ENCODE data around the gene SSTR5.

The SSTR5 gene

DNA sequence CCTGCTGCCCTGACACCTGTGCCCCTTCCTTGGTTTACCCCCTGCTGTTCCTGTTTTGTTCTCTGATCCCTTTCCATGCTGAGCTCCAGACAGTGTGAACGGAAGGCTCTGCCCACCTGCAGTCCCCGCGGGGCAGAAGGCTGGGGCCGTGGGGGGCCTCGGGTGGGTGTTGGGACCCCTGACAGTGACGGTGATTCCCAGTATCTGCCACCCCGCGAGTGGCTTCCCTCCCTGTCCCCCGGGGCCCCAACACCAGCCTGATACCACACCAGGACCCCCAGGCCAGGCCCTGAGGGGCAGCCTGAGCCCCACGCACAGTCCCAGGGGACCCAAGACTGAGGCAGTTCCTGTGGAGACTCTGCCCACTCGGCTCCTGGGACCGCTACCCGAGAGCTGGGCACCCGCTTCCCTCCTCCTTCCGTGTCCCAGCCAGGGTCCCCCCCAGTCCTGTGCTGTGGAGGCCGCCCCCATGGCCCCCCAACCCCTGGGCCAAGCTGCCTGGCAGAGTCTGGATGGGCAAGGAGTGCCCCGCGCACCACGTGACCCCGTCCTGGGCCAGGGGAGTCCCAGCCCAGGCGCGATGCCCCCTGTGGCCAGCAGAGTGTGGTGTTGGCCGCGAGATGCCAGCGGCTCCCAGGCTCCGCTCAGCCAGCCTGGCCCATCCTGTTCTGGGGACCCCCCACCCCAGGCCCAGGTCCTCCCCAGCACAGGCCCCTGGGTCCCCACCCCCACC, 33.5 kb downstream of the SSTR5 start:
- peak; percentile 55 for DNase-seq (ENCODE audit: low spot score)

- no peak for DNase-seq (ENCODE audit: low spot score)
Observed at GRCh38 chr16:1106659-1107058, 34.1 kb downstream of the SSTR5 start.

- DNase-seq (ENCODE audit: low spot score), result no peak
Observed at GRCh38 chr16:1107141-1107540, 34.6 kb downstream of the SSTR5 start.

- DNase-seq (ENCODE audit: low spot score), result no peak
Observed at GRCh38 chr16:1107731-1108130, 35.2 kb downstream of the SSTR5 start.

- no peak for DNase-seq (ENCODE audit: low spot score)
Observed at GRCh38 chr16:1108299-1109252, 36.0 kb downstream of the SSTR5 start.

GRCh38 chr16:1109648-1110047, 37.1 kb downstream of the SSTR5 start:
- no peak for DNase-seq (ENCODE audit: low spot score)

- DNase-seq (ENCODE audit: low spot score), result no peak
Observed at GRCh38 chr16:1112506-1113184, 40.1 kb downstream of the SSTR5 start.

GRCh38 chr16:1113489-1113888, 40.9 kb downstream of the SSTR5 start:
- DNase-seq (ENCODE audit: low spot score), result no peak

DNA sequence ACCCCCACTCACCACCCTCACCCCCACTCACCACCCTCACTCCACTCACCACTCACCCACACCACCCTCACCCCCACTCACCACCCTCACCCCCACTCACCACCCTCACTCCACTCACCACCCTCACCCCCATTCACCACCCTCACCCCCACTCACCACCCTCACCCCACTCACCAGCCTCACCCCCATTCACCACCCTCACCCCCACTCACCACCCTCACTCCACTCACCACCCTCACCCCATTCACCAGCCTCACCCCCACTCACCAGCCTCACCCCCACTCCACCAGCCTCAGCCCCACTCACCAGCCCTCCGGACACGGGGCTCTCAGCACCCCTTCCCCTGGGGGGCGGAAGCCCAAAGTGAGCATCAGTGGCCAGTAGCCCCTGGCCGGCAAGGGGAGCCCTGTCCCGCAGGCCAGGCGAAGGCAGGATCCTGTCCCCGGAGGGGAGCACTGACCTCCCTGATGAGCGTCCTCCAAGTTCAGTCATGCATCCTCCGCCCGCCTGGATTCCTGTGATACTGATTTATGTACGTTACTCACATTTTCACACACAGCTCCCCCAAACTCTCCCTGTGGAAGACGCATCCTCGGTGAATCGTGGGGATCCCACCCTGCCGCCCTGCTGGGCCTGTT, 41.5 kb downstream of the SSTR5 start:
- no peak for DNase-seq (ENCODE audit: low spot score)

DNA sequence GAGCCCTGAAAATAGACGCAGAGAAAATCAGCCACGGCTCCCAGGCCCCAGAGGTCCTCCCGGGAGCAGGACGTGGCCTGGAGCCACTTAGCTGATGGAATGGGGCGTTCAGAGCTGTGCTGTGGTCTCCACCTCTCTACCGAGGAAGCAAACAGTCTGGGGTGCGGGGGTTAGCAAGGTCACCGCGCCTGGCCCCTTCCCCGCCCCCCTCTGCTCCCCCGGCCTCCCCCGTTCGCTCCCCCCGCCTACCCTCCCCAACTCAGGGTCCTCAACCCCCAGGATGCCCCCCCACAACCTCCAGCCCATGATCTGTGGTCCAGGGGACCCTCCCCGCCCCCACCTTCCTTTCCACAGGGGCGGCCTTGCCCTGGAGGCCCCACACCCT, 44.1 kb downstream of the SSTR5 start:
- DNase-seq (ENCODE audit: low spot score), result no peak

DNA sequence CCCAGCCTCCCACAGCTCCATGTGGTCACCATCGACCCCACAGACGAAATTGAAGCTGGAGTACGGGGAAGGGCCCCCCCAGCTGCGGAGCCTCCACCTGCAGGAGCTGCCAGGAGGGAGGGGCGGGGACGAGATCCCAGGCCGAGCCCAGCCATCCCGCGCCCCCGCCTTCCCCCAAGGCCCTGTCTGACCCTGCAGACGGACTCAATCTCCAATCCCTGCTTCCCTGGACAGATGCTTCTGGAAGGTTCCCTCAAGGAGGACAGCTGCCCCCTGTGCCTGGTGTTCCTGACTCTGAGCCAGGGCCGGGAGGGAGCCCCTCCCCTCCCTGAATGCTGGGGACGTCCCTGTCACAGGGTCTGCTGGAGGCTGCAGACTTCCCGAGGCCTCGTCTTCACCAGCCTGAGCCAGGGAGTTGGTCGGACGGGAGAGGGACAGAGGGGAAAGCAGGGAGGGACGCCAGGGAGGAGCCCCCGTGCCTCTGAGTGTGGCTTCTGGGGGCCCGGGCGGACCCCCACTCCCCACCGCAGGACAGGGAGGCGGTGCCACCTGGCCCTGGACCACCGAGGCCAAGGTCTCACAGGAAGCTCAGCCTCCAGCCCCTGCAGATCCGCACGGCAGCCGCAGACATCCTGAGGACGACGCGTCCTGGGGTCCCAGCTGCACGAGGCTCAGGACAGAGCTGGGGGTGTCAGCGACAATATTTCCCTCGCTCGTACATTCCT, 44.8 kb downstream of the SSTR5 start:
- no peak for DNase-seq (ENCODE audit: low spot score)

DNA sequence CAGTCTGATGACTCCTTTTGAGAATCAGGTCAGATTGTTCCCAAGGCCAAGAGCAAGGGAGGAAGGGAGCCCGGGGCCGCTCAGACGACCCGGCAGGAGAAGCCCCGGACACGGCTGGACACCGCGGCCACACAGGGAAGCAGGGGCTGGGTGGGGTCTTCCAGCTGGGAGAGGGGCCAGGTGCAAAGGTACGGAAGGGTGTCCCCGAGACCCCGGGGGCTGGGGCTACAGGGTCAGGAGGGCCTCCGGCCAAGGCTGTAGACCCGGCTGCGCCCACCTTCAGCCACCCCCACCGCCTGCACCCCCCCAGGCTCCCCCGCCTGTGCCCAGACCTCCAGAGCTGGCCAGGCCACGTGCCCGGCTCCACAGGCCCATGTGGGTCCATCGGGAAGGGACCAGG, 45.4 kb downstream of the SSTR5 start:
- DNase-seq (ENCODE audit: low spot score), result no peak

DNA sequence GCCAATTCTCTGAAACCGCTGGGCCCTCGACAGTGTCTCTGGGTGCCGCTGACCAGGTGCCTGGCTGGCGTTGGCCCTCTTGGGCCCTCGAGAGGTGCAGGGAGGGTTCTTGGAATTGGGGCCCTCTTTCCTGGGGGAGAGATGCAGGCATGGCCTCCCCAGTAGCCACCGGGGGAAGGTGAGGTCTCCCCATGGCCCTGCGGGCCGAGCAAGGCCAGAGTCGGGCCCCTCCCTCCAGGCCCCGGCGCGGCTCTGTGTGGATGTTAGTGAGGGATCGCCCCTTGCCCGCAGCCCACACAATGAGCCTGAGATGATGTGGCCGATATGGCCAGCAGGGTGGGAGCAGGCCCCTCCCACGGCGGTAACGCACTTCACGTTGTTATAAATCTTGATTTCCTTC, 46.6 kb downstream of the SSTR5 start:
- no peak for DNase-seq (ENCODE audit: low spot score)

DNA sequence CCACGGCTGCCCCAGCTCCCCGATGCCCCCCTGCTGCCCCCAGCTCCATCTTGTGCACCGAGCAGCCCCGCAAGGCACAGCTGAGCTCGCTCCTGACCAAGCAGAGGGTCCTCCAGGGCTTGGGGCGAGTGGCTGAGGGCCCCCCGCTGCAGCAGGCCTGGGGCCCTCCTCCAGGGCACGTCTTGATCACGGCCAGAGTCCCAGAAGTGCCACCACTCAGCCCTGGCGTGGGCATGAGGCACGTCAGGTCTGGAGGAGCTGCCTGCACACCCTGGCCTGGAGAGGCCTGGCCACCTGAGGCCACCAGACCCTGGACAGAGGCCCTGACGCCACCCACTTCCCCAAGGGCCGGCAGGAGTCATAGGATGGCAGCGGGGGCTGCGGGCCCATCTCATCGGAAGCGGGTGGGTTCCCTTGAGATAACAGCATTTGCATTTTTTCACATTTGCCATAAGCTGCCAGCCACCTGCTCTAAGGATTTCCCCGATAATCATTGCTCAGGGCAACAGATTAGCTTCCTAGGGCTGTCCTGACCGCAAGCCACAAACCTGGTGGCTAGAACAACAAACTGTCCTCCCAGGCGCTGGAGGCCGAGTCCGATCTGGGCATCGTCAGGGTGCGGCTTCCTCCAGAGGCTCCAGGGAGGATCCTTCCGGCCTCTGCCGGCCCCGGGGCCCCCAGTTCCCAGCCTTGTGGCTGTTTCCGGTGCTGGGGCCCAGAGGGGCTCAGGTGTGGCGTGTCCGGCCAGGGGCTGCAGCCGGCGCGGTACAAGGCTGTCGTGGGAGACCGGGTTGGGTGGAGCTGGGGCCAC, 47.4 kb downstream of the SSTR5 start:
- DNase-seq (ENCODE audit: low spot score), result no peak

GRCh38 chr16:1120577-1120941, 48.0 kb downstream of the SSTR5 start:
- DNase-seq (ENCODE audit: low spot score), result no peak

- DNase-seq (ENCODE audit: low spot score), result no peak
Observed at GRCh38 chr16:1121009-1121408, 48.5 kb downstream of the SSTR5 start.

DNA sequence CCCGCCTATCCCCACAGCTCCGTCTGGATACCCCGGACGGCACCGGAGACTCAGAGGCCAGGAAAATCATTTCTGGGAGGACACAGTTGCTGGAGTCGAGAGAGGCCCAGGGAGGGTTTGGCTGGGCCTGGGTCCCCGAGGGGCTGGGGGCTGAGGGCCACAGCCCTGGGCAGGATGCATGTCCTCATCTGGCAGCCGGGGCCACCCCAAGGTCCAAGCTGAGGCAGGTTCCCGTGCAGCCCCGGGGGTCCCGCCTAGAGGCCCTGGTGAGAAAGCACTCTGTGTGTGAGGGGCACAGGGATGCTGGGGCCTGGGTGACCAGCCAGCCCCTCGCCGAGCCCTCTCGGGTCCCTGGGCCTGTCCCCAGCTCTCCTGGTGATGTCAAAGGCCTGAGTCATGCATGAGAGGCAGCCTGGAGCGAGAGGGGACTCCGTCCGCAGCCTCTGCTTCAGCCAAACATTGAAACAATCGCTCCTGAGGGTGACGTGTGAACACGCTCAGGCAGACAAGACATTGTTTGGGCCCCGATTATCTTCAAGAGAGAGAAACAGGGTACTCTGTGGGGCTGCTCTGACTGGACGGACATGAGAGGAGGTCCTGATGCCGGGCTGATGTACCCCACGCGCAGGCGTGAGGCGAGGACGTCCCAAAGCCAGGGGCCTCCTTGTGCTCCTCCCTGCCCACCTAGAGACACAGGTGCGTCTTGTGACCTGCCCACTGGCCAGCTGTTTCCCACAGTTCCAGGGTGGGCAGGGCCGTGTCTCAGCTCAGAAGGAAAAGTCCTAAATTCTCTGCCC, 49.3 kb downstream of the SSTR5 start:
- DNase-seq (ENCODE audit: low spot score), result no peak

- DNase-seq (ENCODE audit: low spot score), result no peak
Observed at GRCh38 chr16:1122398-1122765, 49.8 kb downstream of the SSTR5 start.

DNA sequence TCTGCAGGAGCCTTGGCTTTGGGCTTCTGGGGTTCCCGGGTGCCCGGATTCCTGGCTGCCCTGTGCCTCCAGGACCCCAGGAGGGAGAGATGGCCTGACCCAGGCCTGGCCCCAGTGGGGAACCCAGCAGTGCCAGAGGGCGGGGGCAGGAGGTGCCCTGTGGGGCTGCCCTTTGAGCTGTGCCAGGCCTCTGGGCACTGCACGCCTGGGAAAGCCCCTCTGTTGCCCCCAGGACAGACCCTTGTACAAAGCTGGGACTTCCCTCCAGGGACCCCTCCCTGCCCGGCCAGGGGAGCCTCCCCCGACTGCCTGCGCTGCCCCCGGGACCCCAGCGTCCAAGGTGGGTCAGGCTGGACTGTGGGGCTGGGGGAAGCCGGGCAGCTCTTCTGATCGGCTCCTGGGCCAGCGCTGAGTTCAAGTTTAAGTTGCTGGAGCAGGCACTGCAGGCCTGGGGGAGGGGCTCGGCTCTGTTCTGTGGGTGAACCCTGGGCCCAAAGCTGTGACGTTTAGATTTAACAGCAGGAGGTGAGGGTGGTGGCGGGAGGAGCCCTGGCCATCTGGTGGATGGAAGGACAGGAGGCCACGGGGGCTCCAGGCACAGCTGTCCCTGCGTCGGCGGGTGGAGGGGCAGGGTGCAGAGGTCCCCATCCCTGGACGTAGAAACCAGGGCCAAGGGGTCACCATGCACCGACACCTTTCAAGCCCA, 51.1 kb downstream of the SSTR5 start:
- DNase-seq (ENCODE audit: low spot score), result no peak
